SK-N-SH (cell line): Measurements from ENCODE around the gene CDC123. TPM values are rescaled to one million over a fixed set of nuclear protein-coding genes. Genes with fewer than 3 reads are reported as not detected.

ENCODE experiments used
- CTCF ChIA-PET: fragments of 300-600, 350-600 bp; formaldehyde crosslinking; extraction: SDS; loops from one replicate; lab custom pipeline; 2021; lab: Yijun Ruan, JAX
- POLR2A ChIA-PET: fragments of 350-600 bp; sonication (Branson Sonifier 250); formaldehyde crosslinking; extraction: SDS; loops from one replicate; lab custom pipeline; 2020; ENCODE audit warnings: antibody characterized with exemption, inconsistent platforms; lab: Yijun Ruan, JAX
- DNase-seq: peaks from one replicate; pipeline ENCODE4 v3.0.0; 2012
- H2AFZ ChIP-seq: fragments of 200-600 bp; sonication (generic); 2 replicates; pipeline ENCODE4 v1.8.1; 2016; ENCODE audit warnings: antibody characterized with exemption, mild to moderate bottlenecking, low read depth
- H3F3A ChIP-seq: fragments of 200-600 bp; sonication (generic); replicated peaks from 2 replicates; pipeline ENCODE3; 2016; ENCODE audit warnings: antibody characterized with exemption, mild to moderate bottlenecking; ENCODE audit not compliant: insufficient read depth
- H3K27ac ChIP-seq, 2 experiments: fragments of 200-500 bp in 1 of 2; fragments of 200-600 bp in 1 of 2; sonication (Bioruptor generic) in 1 of 2; sonication (generic), shearing (Covaris generic) in 1 of 2; 2 replicates each; pipeline versions ENCODE4 v1.5.1 to v1.6.1; 2014 to 2016; ENCODE audit warnings: low read depth in 2 of 2, inconsistent platforms in 1 of 2, low read length in 1 of 2, mild to moderate bottlenecking in 1 of 2, mixed read lengths in 1 of 2
- H3K27me3 ChIP-seq: fragments of 200-600 bp; sonication (generic), shearing (Covaris generic); 2 replicates; pipeline ENCODE4 v1.6.1; 2016; ENCODE audit warnings: mixed run types; ENCODE audit not compliant: insufficient read depth
- H3K36me3 ChIP-seq, 2 experiments: fragments of 200-500 bp in 1 of 2; fragments of 200-600 bp in 1 of 2; sonication (Bioruptor generic) in 1 of 2; sonication (generic) in 1 of 2; replicated peaks in 1 of 2; 2 replicates each; pipeline versions ENCODE3 to v1.5.1; 2014 to 2016; ENCODE audit warnings: low read length in 1 of 2, mild to moderate bottlenecking in 1 of 2; ENCODE audit not compliant: insufficient read depth in 2 of 2, control insufficient read depth in 1 of 2
- H3K4me1 ChIP-seq, 2 experiments: fragments of 200-500 bp in 1 of 2; fragments of 200-600 bp in 1 of 2; sonication (Bioruptor generic) in 1 of 2; sonication (generic), shearing (Covaris generic) in 1 of 2; 2 replicates each; pipeline versions ENCODE4 v1.5.1 to v1.6.1; 2014 to 2016; ENCODE audit warnings: low read depth in 1 of 2, low read length in 1 of 2, mixed run types in 1 of 2; ENCODE audit not compliant: insufficient read depth in 2 of 2, control insufficient read depth in 1 of 2
- H3K4me2 ChIP-seq: fragments of 200-600 bp; sonication (generic), shearing (Covaris generic); 2 replicates; pipeline ENCODE4 v1.6.1; 2017; ENCODE audit warnings: mixed run types
- H3K4me3 ChIP-seq, 2 experiments: fragments of 200-500 bp in 1 of 2; fragments of 200-600 bp in 1 of 2; sonication (Bioruptor generic) in 1 of 2; sonication (generic), shearing (Covaris generic) in 1 of 2; 2 replicates each; pipeline versions ENCODE4 v1.5.1 to v1.8.1; 2014 to 2016; ENCODE audit warnings: low read depth in 2 of 2, inconsistent platforms in 1 of 2, low read length in 1 of 2, mild to moderate bottlenecking in 1 of 2, mixed read lengths in 1 of 2, moderate library complexity in 1 of 2
- H3K79me2 ChIP-seq: fragments of 200-600 bp; sonication (generic); 2 replicates; pipeline ENCODE4 v1.8.1; 2017; ENCODE audit warnings: mild to moderate bottlenecking; ENCODE audit not compliant: insufficient read depth
- H3K9ac ChIP-seq: fragments of 200-600 bp; sonication (generic); 2 replicates; pipeline ENCODE4 v1.6.1; 2017; ENCODE audit warnings: mixed run types
- H3K9me2 ChIP-seq: fragments of 200-600 bp; sonication (generic); 2 replicates; pipeline ENCODE4 v1.6.1; 2017; ENCODE audit warnings: mixed run types
- H3K9me3 ChIP-seq: fragments of 200-600 bp; sonication (generic); 2 replicates; pipeline ENCODE4 v1.6.1; 2017; ENCODE audit warnings: mixed run types, mild to moderate bottlenecking, moderate library complexity
- H4K20me1 ChIP-seq: fragments of 200-600 bp; sonication (generic); 2 replicates; pipeline ENCODE4 v1.6.1; 2017; ENCODE audit warnings: mild to moderate bottlenecking, mixed run types; ENCODE audit not compliant: insufficient read depth
- CHD2 ChIP-seq: fragments of 150-350 bp; IDR thresholded peaks from 2 replicates; pipeline ENCODE4 v1.6.1; 2018; ENCODE audit warnings: low read length; ENCODE audit not compliant: partially characterized antibody
- CTCF ChIP-seq: fragments of 200-600 bp; sonication (generic); IDR thresholded peaks from 2 replicates; pipeline ENCODE4 v1.6.1; 2017; ENCODE audit warnings: antibody characterized with exemption, mild to moderate bottlenecking, moderate library complexity
- EP300 ChIP-seq, 2 experiments: IDR thresholded peaks; 2 replicates each; pipeline versions ENCODE4 v1.4.0 to v1.6.1; 2012; ENCODE audit warnings: borderline replicate concordance in 1 of 2, low read depth in 1 of 2, low read length in 1 of 2
- EZH2phosphoT487 ChIP-seq: fragments of 200-600 bp; sonication (generic); IDR thresholded peaks from 2 replicates; pipeline ENCODE4 v1.6.1; 2017; ENCODE audit warnings: low read depth, mixed run types, mild to moderate bottlenecking, antibody characterized with exemption, moderate library complexity, borderline replicate concordance
- FOXJ3 ChIP-seq: sonication (generic); formaldehyde crosslinking; IDR thresholded peaks from 2 replicates; pipeline ENCODE4 v1.5.1; 2020; ENCODE audit warnings: mild to moderate bottlenecking, missing genetic modification reagents
- FOXM1 ChIP-seq: IDR thresholded peaks from 2 replicates; pipeline ENCODE4 v1.4.0; 2012; ENCODE audit warnings: low read depth, mild to moderate bottlenecking
- GATA2 ChIP-seq: sonication (generic); formaldehyde crosslinking; IDR thresholded peaks from 2 replicates; pipeline ENCODE4 v1.5.0; 2020; ENCODE audit warnings: mild to moderate bottlenecking, missing genetic modification reagents
- IRF3 ChIP-seq: fragments of 150-350 bp; IDR thresholded peaks from 2 replicates; pipeline ENCODE4 v1.6.1; 2016; ENCODE audit warnings: mild to moderate bottlenecking, low read depth, low read length
- MEF2A ChIP-seq: IDR thresholded peaks from 2 replicates; pipeline ENCODE4 v1.4.0; 2012; ENCODE audit warnings: low read depth, borderline replicate concordance
- MXI1 ChIP-seq: IDR thresholded peaks from 2 replicates; pipeline ENCODE4 v1.6.1; 2012; ENCODE audit warnings: mild to moderate bottlenecking, low read depth, low read length, improper control_type of control experiment
- NFIC ChIP-seq: IDR thresholded peaks from 2 replicates; pipeline ENCODE4 v1.4.0; 2012; ENCODE audit warnings: borderline replicate concordance
- NRF1 ChIP-seq: IDR thresholded peaks from 2 replicates; pipeline ENCODE4 v1.6.1; 2012; ENCODE audit warnings: low read depth, mild to moderate bottlenecking, low read length
- RAD21 ChIP-seq: IDR thresholded peaks from 2 replicates; pipeline ENCODE4 v1.6.1; 2012; ENCODE audit warnings: mild to moderate bottlenecking, low read length
- SIN3A ChIP-seq: IDR thresholded peaks from 2 replicates; pipeline ENCODE4 v1.6.1; 2012; ENCODE audit warnings: low read depth, mild to moderate bottlenecking, low read length, moderate library complexity, borderline replicate concordance
- TAF1 ChIP-seq: IDR thresholded peaks from 2 replicates; pipeline ENCODE4 v1.6.1; 2012; ENCODE audit warnings: low read depth, mild to moderate bottlenecking, low read length, moderate library complexity, borderline replicate concordance
- TCF12 ChIP-seq: IDR thresholded peaks from 2 replicates; pipeline ENCODE4 v1.4.0; 2012
- TEAD4 ChIP-seq: IDR thresholded peaks from 2 replicates; pipeline ENCODE4 v1.4.0; 2012; ENCODE audit warnings: mild to moderate bottlenecking, borderline replicate concordance; ENCODE audit not compliant: insufficient read depth
- ZBTB33 ChIP-seq: IDR thresholded peaks from 2 replicates; pipeline ENCODE4 v1.4.0; 2012; ENCODE audit warnings: low read depth, borderline replicate concordance
- WGBS: methylation state at CpG from one replicate; pipeline ENCODE4 v1.1.6; 2017; ENCODE audit warnings: low lambda C conversion rate; 5-methylcytosine and 5-hydroxymethylcytosine counted together
- polyA plus RNA-seq, 3 experiments: library from polyadenylated mRNA; depleted of rRNA; stranded (reverse); fragments of >200 nt; gene quantifications; 2 replicates each; pipeline ENCODE4 v1.2.3, GENCODE V29; 2012

Gene CDC123
- polyA plus RNA-seq, 1 of the 3 experiments (the other 2 are of a cell fraction): 139 TPM

DNA sequence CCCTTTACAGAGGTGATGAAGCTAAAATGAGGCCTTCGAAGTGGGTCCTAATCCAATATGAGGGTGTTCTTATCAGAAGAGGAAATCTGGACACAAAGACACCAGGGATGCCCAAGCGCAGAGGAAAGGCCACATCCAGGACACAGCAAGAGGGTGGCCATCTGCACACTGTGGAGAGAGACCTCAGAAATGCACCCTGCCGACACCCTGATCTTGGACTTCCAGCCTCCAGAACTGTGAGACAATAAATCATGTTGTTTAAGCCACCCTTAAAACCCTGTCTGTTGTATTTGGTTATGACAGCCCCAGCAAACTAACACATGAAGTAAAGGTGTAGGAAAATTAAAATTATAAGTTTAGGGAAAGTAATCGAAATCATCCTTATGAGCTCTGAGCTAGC lies 64.0 kb downstream of the CDC123 start:
- no peaks in the 10 kb centered on the region for H3K9me3 ChIP-seq
- no peak overlapping the region for H3K4me3 ChIP-seq
- POLR2A ChIA-PET: no interaction called here
- CTCF ChIA-PET: interaction anchor here (1.5 to 8.6 kb wide), 2 partner anchors 396 to 450 kb away, joined by 4 to 111 read pairs; no protein-coding TSS in a partner anchor
- H2AFZ ChIP-seq: no peak overlapping the region
- H3K4me1 ChIP-seq: no peaks in the 10 kb centered on the region; a peak in 1 of 4 replicates
- H3K79me2 ChIP-seq: no peaks in the 10 kb centered on the region
- H3K36me3 ChIP-seq: no peaks in the 10 kb centered on the region
- H3K9ac ChIP-seq: no peak overlapping the region
- TF ChIP-seq FOXJ3 (CRISPR knock-in tag) (no peak), RAD21 (no peak), TAF1 (no peak), SIN3A (no peak), NFIC (no peak), CTCF (no peak), GATA2 (CRISPR knock-in tag) (no peak), MXI1 (no peak), EP300 (IDR thresholded peaks at IDR 0.05; ENCODE audit: borderline replicate concordance in 1 of 2, low read depth in 1 of 2, low read length in 1 of 2) (no peak), NRF1 (no peak), ZBTB33 (no peak)
- DNase-seq: no peak
- H4K20me1 ChIP-seq: no peaks in the 10 kb centered on the region
- H3K9me2 ChIP-seq: no peaks in the 10 kb centered on the region
- H3K27ac ChIP-seq: no peak overlapping the region
- no peaks in the 10 kb centered on the region for H3K27me3 ChIP-seq
- H3K4me2 ChIP-seq: no peak overlapping the region
- 85% methylated on average over 4 of the region's 4 CpGs for WGBS
- H3F3A ChIP-seq: no peaks in the 10 kb centered on the region

DNA sequence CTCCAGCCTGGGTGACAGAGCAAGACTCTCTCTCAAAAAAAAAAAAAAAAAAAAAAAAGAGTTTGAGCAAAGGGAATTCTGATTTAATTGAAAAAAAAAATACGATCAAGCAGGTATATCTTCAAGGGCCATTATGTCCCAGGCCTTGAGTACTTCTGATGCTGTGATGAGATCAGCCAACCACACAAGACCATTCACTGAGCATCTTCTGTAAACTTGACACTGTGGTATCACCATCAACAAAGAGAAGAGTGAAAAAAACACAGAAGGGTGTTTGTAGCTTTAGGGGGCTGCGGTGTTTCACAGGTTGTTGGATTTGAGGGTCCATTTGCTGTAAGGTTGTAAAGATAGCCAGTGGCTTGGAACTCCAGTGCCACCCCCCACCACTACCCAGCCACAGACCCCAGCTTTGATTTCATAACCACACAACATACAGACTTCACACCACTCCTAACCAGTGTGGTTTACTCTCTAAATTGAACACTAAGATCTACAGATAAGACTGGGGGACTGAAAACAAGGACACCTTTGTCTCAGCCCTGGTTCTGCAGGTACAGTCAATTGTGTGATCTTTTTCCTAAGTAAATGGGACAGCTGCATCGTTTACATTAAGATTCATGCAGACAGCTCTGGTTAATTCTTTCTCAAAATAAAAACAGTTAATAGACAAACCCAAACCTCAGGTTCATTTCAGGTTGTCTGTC lies 66.4 kb downstream of the CDC123 start:
- POLR2A ChIA-PET: no interaction called here
- Histone ChIP-seq H3K9me3 (no peaks in the 10 kb centered on the region), H2AFZ (no peak overlapping the region), H3K9me2 (no peaks in the 10 kb centered on the region), H4K20me1 (no peaks in the 10 kb centered on the region), H3K79me2 (no peaks in the 10 kb centered on the region), H3K36me3 (no peaks in the 10 kb centered on the region), H3K4me3 (no peak overlapping the region), H3F3A (no peaks in the 10 kb centered on the region), H3K4me1 (no peaks in the 10 kb centered on the region; a peak in 1 of 4 replicates), H3K9ac (no peak overlapping the region), H3K4me2 (no peak overlapping the region), H3K27ac (no peak overlapping the region), H3K27me3 (no peaks in the 10 kb centered on the region)
- TF ChIP-seq TAF1 (no peak), SIN3A (no peak), TCF12 (no peak), CHD2 (no peak), MEF2A (no peak), TEAD4 (no peak), FOXJ3 (CRISPR knock-in tag) (no peak), EZH2phosphoT487 (no peak), FOXM1 (no peak), IRF3 (no peak)
- CTCF ChIA-PET: interaction anchor here (0.6 to 8.6 kb wide), 7 partner anchors 15 to 458 kb away, joined by 3 to 111 read pairs (median 3); no protein-coding TSS in a partner anchor
- 80% methylated on average over 3 of the region's 3 CpGs for WGBS
- no peak for DNase-seq
